Activated CD8-positive, alpha-beta T cell treated with anti-CD3 and anti-CD28 coated beads, Interleukin-2, amount 10 ng/mL, durations not matched to agents 7 days and 5 days (primary cell): ENCODE data around the gene OCRL. TPM values are rescaled to one million over a fixed set of nuclear protein-coding genes. Genes with fewer than 3 reads are reported as not detected.

Experiments used
- ATAC-seq: fragments of 150-1000 bp; cut with Tn5 transposase; one replicate; pipeline ENCODE4 v1.10.0; 2021; ENCODE audit warnings: moderate library complexity
- CTCF ChIA-PET: fragments of 350-600 bp; sonication (Branson Sonifier 250); formaldehyde crosslinking; loops from one replicate; lab custom pipeline; 2021; ENCODE audit warnings: antibody characterized with exemption; lab: Charles Lee
- POLR2A ChIA-PET: fragments of 350-600 bp; sonication (Branson Sonifier 250); formaldehyde crosslinking; loops from one replicate; lab custom pipeline; 2021; ENCODE audit warnings: antibody characterized with exemption; lab: Charles Lee
- DNase-seq: peaks from one replicate; pipeline ENCODE4 v3.0.0-alpha.2; 2020
- H3K27ac Mint-ChIP-seq: one replicate; pipeline ENCODE4 v1.8.0; 2021; ENCODE audit warnings: mild to moderate bottlenecking, mixed read lengths
- H3K27me3 Mint-ChIP-seq: one replicate; pipeline ENCODE4 v1.8.0; 2021; ENCODE audit warnings: low read depth, mixed read lengths
- H3K36me3 Mint-ChIP-seq: one replicate; pipeline ENCODE4 v1.8.0; 2021; ENCODE audit warnings: low read depth, mixed read lengths
- H3K4me1 Mint-ChIP-seq: one replicate; pipeline ENCODE4 v1.8.0; 2021; ENCODE audit warnings: low read depth, mixed read lengths
- H3K4me3 Mint-ChIP-seq: one replicate; pipeline ENCODE4 v1.8.0; 2021; ENCODE audit warnings: mild to moderate bottlenecking, mixed read lengths
- H3K9me3 Mint-ChIP-seq: one replicate; pipeline ENCODE4 v1.8.0; 2022; ENCODE audit warnings: mixed read lengths; ENCODE audit not compliant: insufficient read depth
- total RNA-seq, 2 experiments: library from RNA; stranded (reverse); gene quantifications; one replicate each; pipeline ENCODE4 v1.2.3, GENCODE V29; 2021

OCRL gene
- total RNA-seq, 2 experiments from 2014 or later: 0.90 to 1.0 TPM

DNA sequence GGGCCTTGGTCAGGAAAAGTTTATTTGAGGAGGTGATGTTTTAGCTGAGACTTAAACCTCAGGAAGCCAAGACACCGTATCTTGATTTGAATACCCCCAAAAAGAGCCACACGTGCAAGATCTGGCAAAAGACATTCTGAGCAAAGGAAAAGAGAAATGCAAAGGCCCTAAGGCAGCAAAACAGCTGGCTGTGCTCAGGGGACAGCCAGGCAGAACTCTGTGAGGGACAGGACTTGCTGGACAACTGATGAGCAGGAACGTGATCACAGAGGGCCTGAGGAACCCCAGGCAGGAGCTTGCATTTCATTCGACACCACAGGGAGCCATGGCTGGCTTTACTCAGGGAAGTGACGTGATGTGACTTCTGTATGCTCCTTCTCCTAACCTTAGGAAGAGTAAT, 56.0 kb downstream of the OCRL start:
- no peak for ATAC-seq
- H3K4me1 Mint-ChIP-seq: peaks cover 6% of the 10 kb centered on the region
- H3K27me3 Mint-ChIP-seq: no peaks in the 10 kb centered on the region
- H3K4me3 Mint-ChIP-seq: no peak overlapping the region
- no peaks in the 10 kb centered on the region for H3K9me3 Mint-ChIP-seq
- DNase-seq: no peak
- ChIA-PET POLR2A (no interaction called here), CTCF (no interaction called here)
- no peaks in the 10 kb centered on the region for H3K36me3 Mint-ChIP-seq
- no peak overlapping the region for H3K27ac Mint-ChIP-seq

DNA sequence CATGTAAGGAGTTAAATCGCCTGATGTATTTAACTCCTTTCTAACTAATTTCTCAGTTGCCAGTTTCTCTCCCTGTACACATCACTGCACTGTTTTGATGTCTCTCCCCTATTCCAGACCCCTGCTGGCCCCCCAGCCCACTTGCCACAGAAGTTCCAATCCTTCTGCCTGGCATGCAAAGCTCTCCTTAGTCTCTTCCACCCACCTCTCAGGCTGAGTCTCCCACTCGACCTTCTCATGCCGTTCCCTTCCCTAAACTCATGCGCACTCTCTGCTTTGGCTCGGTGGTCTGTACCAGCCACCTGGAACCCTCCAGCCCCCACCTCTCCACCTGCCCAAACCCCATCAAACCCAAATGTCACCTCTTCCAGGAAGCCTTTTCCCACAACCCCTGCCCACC, 57.8 kb downstream of the OCRL start:
- ATAC-seq (no peak), DNase-seq (no peak)
- Mint-ChIP-seq H3K9me3 (no peaks in the 10 kb centered on the region), H3K27me3 (peaks cover 3% of the 10 kb centered on the region), H3K27ac (no peak overlapping the region), H3K4me1 (peaks cover 10% of the 10 kb centered on the region), H3K36me3 (no peaks in the 10 kb centered on the region), H3K4me3 (no peak overlapping the region)
- CTCF ChIA-PET: interaction anchor here (0.9 to 1.4 kb wide), 2 partner anchors 157 to 463 kb away, joined by 3 read pairs; no protein-coding TSS in a partner anchor
- POLR2A ChIA-PET: no interaction called here

DNA sequence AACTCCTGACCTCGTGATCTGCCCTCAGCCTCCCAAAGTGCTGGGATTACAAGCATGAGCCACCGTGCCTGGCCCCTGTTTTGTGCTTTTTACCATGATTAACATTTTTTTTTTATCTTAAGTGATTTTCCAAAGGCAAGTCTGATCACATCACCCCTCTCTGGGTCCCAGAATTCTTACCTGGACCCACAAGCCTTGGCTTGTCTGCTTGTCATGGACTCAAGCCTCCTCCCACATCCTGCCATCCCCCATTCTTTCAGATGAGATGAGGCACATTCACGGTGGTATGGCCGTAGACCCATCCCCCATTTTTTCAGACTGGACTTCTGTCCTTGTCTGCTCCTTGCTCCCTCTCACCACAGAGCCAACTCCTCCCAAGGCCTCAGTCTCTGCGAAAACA, 59.4 kb downstream of the OCRL start:
- H3K36me3 Mint-ChIP-seq: no peaks in the 10 kb centered on the region
- ATAC-seq: no peak
- no peaks in the 10 kb centered on the region for H3K9me3 Mint-ChIP-seq
- peaks cover 5% of the 10 kb centered on the region for H3K27me3 Mint-ChIP-seq
- no peak overlapping the region for H3K27ac Mint-ChIP-seq
- CTCF ChIA-PET: interaction anchor here (1.2 to 1.4 kb wide), 2 partner anchors 155 to 307 kb away, joined by 3 read pairs; partner anchors contain the start of gene UTP14A
- DNase-seq: no peak
- peaks cover 17% of the 10 kb centered on the region for H3K4me1 Mint-ChIP-seq
- POLR2A ChIA-PET: no interaction called here
- no peak overlapping the region for H3K4me3 Mint-ChIP-seq

DNA sequence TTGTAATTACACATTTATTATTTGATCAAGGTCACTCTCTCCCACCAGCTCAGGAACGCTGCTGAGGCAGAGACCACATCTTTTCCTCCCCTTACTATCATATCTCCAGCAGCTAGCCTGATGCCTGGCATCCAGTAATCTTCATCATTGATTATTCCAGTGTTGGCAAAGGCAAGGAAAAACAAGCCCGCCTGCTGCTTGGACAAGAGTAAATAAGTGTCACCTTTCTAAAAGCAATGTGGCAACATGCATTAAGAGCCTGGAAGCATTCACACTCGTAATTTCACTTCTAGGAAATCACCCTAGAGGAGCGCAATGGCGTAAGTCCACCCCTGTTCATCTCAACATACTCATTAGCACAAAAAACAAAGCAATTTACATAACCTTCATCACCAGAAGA, 59.9 kb downstream of the OCRL start:
- ChIA-PET CTCF (no interaction called here), POLR2A (no interaction called here)
- H3K27ac Mint-ChIP-seq: no peak overlapping the region
- no peaks in the 10 kb centered on the region for H3K9me3 Mint-ChIP-seq
- peaks cover 21% of the 10 kb centered on the region for H3K4me1 Mint-ChIP-seq
- no peak overlapping the region for H3K4me3 Mint-ChIP-seq
- peaks cover 5% of the 10 kb centered on the region for H3K27me3 Mint-ChIP-seq
- ATAC-seq (no peak), DNase-seq (no peak)
- no peaks in the 10 kb centered on the region for H3K36me3 Mint-ChIP-seq

DNA sequence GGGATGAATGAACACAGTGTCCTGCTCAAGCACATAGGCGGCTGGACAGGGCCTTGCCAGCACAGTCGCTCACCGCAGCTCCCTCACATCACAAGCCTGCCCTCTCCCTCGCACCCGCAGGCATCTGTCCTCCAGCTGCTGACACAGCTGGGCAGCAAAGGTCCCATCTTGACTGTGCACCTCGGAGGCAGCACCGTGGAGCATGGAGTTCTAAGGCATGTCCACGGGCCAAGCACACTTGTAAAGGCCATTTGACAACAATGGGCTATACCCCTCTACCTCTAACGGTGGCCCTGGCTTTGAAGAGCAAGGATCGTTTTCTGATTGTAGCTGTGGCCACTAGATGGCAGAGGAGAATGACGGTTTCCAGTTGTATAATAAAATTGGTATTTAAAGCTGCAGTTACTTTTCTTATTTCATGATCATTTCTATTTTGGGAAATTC, 60.9 kb downstream of the OCRL start:
- Mint-ChIP-seq H3K4me1 (peaks cover 23% of the 10 kb centered on the region), H3K27me3 (peaks cover 5% of the 10 kb centered on the region), H3K27ac (no peak overlapping the region), H3K4me3 (no peak overlapping the region), H3K9me3 (no peaks in the 10 kb centered on the region), H3K36me3 (no peaks in the 10 kb centered on the region)
- POLR2A ChIA-PET: no interaction called here
- ATAC-seq (no peak), DNase-seq (peak; percentile 44)
- CTCF ChIA-PET: interaction anchor here (0.6 to 1.9 kb wide), 13 partner anchors 8 to 460 kb away, joined by 3 to 7 read pairs (median 4); no protein-coding TSS in a partner anchor

DNA sequence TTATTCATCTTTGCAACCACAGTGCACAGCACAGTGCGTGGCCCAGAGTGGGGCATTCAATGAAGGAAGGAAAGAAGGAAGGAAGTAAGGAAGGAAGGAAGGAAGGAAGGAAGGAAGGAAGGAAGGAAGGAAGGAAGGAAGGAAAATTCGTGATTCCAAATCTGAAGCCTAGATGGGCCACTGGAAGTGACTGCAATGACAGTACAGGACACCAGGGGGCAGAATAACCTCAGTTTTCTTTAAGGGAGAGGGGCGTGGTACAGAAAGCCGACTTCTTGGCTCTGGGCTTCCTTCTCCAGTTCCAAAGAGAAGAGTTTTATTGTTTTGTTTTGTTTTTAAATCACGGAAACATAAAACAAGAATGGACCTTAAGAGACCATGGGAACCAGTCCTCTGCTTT, 66.9 kb downstream of the OCRL start:
- DNase-seq: peak; percentile 69
- H3K4me3 Mint-ChIP-seq: no peak overlapping the region
- CTCF ChIA-PET: interaction anchor here (0.9 to 2.7 kb wide), 3 partner anchors 29 to 149 kb away, joined by 3 to 12 read pairs (median 4); no protein-coding TSS in a partner anchor

DNA sequence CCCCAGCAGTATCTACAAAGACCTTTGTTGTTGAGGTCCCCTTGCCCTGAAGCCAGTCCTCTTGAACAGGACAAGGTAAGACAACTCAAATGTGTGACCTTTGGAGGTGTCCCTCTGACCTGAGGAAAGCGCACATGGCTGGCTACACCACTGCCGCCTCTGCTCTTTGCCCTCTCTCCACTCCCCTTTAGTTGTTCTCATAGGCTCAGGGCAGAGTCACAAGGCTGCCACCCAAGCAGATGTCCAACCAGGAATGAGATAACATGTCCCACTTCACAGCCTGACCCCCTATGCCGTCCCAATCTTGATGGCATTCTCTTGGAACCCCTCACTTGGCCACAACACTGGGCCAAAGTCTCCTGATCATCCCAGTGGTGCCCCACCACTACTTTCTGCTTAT, 68.4 kb downstream of the OCRL start:
- H3K27ac Mint-ChIP-seq: no peak overlapping the region
- no peak for ATAC-seq
- DNase-seq: no peak
- no peaks in the 10 kb centered on the region for H3K36me3 Mint-ChIP-seq
- H3K4me1 Mint-ChIP-seq: peaks cover 21% of the 10 kb centered on the region
- ChIA-PET CTCF (interaction anchor here (1.1 to 4.0 kb wide), 9 partner anchors 18 to 452 kb away, joined by 3 to 28 read pairs (median 9); partner anchors contain the start of gene UTP14A), POLR2A (no interaction called here)
- no peak overlapping the region for H3K4me3 Mint-ChIP-seq
- peaks cover 2% of the 10 kb centered on the region for H3K27me3 Mint-ChIP-seq
- H3K9me3 Mint-ChIP-seq: no peaks in the 10 kb centered on the region

More for the DNA sequence above, 66.9 kb downstream of the OCRL start:
- no peak overlapping the region for H3K27ac Mint-ChIP-seq
- H3K4me1 Mint-ChIP-seq: peaks cover 22% of the 10 kb centered on the region
- no peaks in the 10 kb centered on the region for H3K9me3 Mint-ChIP-seq
- peak; percentile 48 for ATAC-seq
- POLR2A ChIA-PET: no interaction called here
- peaks cover 7% of the 10 kb centered on the region for H3K27me3 Mint-ChIP-seq
- no peaks in the 10 kb centered on the region for H3K36me3 Mint-ChIP-seq

DNA sequence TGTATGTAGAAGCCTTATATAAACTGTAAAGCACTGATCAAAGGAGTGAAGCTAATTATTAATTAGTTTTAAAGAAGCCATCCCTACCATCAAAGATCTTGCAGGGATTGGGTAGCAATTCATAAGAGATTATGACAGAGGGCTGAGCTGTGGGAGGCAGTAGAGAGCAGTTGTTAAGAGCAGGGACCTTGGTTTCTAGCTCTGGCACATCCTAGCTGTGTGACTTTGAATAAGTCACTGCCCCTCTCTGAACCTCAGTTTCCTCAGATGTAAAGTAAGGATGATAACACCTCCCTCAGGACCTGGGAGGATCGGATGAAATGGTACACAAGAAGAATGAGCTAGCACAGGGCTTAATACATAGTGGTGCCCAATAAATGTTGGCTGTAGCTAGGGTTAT, 69.3 kb downstream of the OCRL start:
- POLR2A ChIA-PET: no interaction called here

DNA sequence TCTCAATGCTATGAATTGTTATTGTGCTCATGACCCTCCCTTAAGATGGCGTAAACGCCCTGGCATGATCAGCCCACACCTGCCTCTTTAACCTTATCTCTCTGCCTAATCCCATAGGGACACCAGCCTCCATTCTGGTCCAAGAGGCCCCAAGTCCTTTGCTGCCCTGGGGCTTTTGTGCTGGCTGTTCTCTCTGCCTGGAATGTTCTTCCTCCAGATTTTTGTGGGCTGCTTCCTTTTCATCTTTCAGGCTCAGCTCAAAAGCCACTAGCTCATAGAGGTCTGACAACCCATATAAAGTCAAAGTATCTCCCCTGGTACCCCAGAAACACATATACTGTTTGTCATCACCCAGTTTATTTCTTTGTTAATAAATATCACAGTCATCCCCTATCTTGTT, 72.3 kb downstream of the OCRL start:
- Mint-ChIP-seq H3K9me3 (no peaks in the 10 kb centered on the region), H3K27me3 (peaks cover 2% of the 10 kb centered on the region), H3K27ac (no peak overlapping the region), H3K36me3 (no peaks in the 10 kb centered on the region), H3K4me1 (peaks cover 2% of the 10 kb centered on the region), H3K4me3 (no peak overlapping the region)
- no peak for ATAC-seq
- ChIA-PET CTCF (no interaction called here), POLR2A (no interaction called here)
- no peak for DNase-seq

More for the DNA sequence above, 69.3 kb downstream of the OCRL start:
- H3K36me3 Mint-ChIP-seq: no peaks in the 10 kb centered on the region
- peaks cover 2% of the 10 kb centered on the region for H3K27me3 Mint-ChIP-seq
- CTCF ChIA-PET: interaction anchor here (0.7 to 4.0 kb wide), 11 partner anchors 27 to 451 kb away, joined by 3 to 28 read pairs (median 5); partner anchors contain the start of gene UTP14A
- peaks cover 16% of the 10 kb centered on the region for H3K4me1 Mint-ChIP-seq
- ATAC-seq: no peak
- no peak for DNase-seq
- no peak overlapping the region for H3K27ac Mint-ChIP-seq
- H3K4me3 Mint-ChIP-seq: no peak overlapping the region
- no peaks in the 10 kb centered on the region for H3K9me3 Mint-ChIP-seq

DNA sequence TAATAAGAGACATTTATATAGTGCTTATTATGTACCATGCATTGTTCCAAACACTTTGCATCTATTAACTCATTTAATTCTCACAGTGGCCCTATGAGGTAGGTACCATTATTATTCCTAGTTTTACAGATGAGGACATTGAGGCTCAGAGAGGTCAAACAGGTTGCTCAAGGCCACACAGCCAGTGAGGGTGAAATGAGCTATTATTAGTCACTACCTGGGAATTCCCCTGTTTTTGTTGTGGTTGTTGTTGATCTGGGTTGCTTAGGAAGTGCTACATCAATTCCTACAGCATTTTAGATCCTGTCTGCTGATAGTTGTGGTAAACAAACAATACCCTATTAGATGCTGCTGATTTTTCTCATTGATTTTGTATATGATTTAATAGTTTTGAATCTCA, 73.5 kb downstream of the OCRL start:
- H3K36me3 Mint-ChIP-seq: no peaks in the 10 kb centered on the region
- ATAC-seq: no peak
- CTCF ChIA-PET: no interaction called here
- H3K4me3 Mint-ChIP-seq: no peak overlapping the region
- no peak for DNase-seq
- H3K27ac Mint-ChIP-seq: no peak overlapping the region
- peaks cover 2% of the 10 kb centered on the region for H3K4me1 Mint-ChIP-seq
- peaks cover 2% of the 10 kb centered on the region for H3K27me3 Mint-ChIP-seq
- H3K9me3 Mint-ChIP-seq: no peaks in the 10 kb centered on the region
- POLR2A ChIA-PET: no interaction called here

DNA sequence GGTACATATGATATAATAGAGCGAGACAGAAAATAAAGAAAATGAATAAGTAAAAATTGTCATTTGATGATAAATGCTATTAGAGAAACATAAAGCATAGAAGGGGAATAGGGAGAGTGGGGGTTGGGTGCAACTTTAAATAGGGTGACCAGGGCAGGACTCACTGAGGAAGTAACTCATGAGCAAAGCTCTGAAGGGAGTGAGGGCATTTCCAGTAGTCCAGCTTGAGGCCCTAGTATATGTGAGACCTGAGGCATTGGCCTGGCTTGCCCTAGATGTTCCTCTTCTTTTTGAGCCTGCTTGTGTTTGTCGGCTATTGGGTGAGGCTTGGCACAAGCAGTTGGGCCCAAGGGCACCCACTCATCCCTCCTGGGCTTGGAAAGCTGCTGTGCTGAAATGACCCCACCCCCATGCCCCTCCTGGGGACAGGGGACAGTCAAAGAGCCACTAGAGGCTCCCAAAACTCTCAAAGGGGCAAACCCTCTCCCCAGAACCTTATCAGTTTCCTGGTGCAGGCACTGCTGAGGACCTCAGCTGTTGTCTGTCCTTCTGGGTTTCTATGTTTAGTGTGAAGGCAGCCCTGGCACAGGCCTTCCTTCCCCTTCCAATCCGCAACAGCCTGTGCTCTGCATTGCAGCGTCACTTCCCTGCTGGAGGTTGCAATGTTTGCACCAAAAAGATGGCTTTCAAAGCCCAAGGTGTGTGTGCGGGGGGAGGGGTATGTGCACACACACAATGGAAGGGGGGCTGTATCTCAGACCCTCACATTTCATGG, 74.6 kb downstream of the OCRL start:
- no peak overlapping the region for H3K4me3 Mint-ChIP-seq
- ATAC-seq (no peak), DNase-seq (no peak)
- ChIA-PET CTCF (no interaction called here), POLR2A (interaction anchor here (0.6 kb wide), 1 partner anchor 227 kb away, joined by 5 read pairs; no protein-coding TSS in a partner anchor)
- no peaks in the 10 kb centered on the region for H3K27me3 Mint-ChIP-seq
- no peak overlapping the region for H3K27ac Mint-ChIP-seq
- peaks cover 2% of the 10 kb centered on the region for H3K4me1 Mint-ChIP-seq
- no peaks in the 10 kb centered on the region for H3K9me3 Mint-ChIP-seq
- H3K36me3 Mint-ChIP-seq: no peaks in the 10 kb centered on the region

DNA sequence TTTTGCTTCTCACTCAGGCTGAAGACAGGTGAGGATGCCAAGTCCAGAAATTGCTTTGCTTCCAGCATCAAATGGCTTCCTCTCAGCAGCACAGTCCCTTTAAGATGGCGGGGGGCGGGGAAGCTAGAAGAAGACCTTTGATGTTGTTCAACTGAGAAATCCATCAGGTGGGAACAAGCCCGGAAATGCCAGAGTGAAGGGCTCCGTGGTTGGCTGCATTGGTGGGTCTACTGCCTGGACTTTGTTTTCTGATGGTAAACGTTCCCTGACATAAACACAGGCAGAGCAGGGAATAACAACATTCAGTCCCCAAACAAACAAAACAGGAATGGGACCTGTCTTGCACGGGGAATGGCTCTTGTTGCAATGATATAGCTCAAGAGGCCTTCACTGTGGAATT, 77.4 kb downstream of the OCRL start:
- ChIA-PET POLR2A (no interaction called here), CTCF (interaction anchor here (1.2 kb wide), 1 partner anchor 109 kb away, joined by 5 read pairs; no protein-coding TSS in a partner anchor)
- no peaks in the 10 kb centered on the region for H3K9me3 Mint-ChIP-seq
- no peak for DNase-seq
- H3K4me3 Mint-ChIP-seq: no peak overlapping the region
- no peak for ATAC-seq
- no peaks in the 10 kb centered on the region for H3K36me3 Mint-ChIP-seq
- peaks cover 2% of the 10 kb centered on the region for H3K4me1 Mint-ChIP-seq
- H3K27ac Mint-ChIP-seq: no peak overlapping the region
- H3K27me3 Mint-ChIP-seq: no peaks in the 10 kb centered on the region
